NCI-H82 treated with DMSO at 0.1 percent for 48 hours (cell line): Measurements from ENCODE around the gene TSHZ1.
"Not testable (repeated sequence)": the region's sequence is repeated elsewhere in the genome, so short reads cannot be mapped to it uniquely, and the experiment has no call there.

Source experiments
- DNase-seq: peaks from one replicate; lab custom pipeline; 2025; ENCODE audit not compliant: unreplicated experiment; lab: John Stamatoyannopoulos, UW

TSHZ1 gene

DNA sequence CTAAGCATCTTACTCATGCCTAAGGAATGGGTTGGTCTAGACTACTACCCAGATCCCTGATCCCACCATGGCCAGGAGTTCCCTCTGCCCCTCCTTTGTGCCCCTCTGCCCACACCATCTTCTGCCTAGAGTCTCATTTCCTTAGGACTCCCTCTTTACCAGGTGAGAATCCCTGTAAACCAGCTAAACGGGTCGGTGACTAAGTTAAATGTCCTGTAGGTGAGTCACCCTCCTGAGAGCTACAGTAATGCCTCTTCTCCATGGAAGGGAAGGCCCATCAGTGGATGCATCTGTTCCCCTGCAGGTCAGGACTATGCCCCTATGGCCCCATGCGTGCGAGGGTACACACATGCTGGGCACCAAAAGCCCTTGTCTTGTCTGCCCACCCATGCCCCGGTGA, 27.1 kb upstream of the TSHZ1 start:
- no peak for DNase-seq

DNA sequence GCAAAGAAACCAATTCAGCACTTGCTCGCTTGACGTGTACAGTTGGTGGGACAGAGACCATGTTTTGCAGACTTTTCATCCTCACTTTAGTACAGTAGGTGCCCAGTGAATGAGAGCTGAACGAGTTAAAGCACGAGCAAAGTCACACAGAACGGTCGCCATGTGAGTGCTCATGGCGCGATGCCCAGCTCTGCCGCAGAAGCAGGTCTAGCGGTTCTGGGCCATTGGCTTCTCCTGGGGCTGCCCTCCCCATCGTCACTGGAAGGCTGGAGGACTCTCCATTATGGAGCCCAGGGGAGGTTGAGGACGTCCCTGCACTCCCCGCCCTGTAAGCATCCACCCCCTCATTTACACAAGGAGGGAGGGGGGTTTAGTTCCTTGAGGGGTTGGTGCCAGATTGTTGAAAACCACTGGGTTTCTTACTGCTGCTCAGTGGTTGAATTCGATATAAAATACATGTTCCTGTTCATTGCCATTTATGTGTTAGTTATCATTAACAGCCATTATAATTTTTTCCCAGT, 26.6 kb upstream of the TSHZ1 start:
- no peak for DNase-seq

DNA sequence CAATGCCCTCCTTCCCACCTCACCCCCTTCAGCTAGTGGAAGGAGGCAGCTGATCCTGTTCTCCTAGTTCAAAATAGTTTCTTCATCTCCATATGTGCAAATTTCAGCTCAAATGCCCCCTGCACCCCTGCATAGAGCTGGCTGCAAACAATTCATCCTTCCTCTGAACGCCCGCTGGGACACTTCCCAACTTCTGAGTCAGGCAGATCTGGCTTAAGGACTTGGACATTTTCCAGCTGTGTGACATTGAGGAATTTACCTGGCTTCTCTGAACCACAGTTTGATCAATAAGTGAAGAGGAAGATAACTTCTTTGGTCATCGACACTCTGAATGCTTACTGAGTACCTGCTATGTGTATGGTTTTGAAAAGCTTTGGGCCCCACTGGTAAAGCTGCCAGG, 25.1 kb upstream of the TSHZ1 start:
- DNase-seq, result no peak

GRCh38 chr18:75187702-75188101, 22.9 kb upstream of the TSHZ1 start:
- DNase-seq, result not testable (repeated sequence)

DNA sequence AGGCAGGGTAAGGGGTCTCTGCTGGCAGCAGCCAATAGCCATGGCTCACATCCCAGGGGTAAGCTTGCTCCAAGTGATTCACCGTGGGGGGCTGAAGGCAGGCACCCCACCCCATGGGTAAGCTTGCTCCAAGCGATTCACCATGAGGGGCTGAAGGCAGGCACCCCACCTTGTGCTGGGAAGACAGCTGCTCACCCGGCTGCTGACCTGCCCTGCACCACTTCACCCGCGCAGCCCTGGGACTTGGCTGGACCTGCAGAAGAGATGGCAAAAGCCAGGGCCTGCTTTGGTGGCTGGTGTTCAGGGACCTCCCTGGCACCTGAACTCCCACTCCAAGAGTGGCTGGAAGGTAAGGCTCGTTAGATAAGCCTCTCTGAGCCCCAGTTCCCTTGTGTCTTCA, 20.9 kb upstream of the TSHZ1 start:
- no peak for DNase-seq

- DNase-seq, result no peak
These were observed 17.7 kb upstream of the TSHZ1 start for GRCh38 chr18:75192899-75193298.

DNA sequence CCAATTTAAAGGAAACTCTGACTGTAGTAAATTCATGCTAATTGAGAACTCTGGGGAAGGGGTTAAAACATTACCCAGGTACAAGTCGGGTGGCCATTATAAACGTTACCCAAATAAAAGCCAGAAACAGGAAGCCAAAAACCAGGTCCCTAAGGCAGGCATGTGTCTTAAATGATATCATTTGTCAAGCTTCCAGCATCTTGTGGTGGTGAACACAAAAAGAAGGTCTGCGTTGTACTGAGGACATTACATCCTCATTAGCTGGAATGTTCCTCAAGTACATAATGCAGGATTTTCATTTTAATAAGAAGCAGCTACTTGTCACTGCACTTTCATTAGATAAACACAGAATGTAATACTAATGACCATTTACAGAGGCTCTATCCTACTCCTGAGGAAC, 12.6 kb upstream of the TSHZ1 start:
- DNase-seq, result no peak

DNA sequence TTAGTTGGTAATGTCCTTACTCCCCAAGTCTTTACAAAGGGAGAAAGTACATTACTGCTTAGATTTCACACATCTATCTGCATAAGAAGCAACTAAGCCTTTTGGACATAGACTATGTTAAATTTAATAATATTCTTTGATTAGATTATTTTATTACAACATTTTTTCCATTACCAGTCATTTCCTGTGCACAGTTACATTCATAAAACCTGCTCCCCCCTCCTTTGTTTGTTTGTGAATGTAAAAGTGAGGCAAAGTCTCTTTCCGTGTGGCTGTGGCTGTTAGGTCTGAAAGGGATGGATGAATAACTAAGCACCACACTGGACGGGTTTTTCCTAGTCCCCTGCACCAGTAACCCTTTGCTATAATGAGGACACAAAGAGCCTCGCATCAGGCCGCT, 11.3 kb upstream of the TSHZ1 start:
- DNase-seq, result no peak

- no peak for DNase-seq
These were observed 10.5 kb upstream of the TSHZ1 start for GRCh38 chr18:75200071-75200470.

- DNase-seq, result no peak
These were observed 9.9 kb upstream of the TSHZ1 start for GRCh38 chr18:75200605-75201280.

GRCh38 chr18:75201282-75202270, 9.0 kb upstream of the TSHZ1 start:
- DNase-seq, result no peak

DNA sequence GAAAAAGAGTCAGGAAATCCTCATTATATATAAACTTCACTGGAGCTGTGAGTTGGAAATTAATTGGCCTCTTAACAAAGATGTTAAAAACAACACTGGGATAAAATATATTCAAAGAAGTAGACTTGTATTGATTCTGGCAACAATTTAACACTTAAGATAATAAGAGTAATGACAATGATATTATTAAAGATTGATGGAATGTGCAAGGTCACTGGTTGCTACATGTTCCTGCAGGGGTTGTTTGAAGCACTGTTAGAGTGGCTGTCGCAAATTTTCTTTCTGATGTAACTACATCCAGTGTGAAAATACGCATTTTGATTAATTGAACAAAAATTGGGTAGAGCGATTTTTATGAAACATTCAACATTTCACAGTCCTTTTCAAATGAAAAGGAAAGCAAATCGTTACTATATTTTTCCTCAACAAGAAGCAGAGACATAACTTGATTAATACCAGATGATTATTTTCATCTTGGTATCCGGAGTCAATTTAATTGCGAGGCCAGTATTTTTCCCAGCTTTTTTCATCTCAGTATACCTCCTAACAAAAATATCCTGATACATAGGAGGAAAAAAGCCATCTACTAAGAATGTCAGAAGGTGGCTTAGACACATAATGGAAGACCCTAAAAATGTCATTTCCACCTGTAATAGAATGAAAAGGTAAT, 7.8 kb upstream of the TSHZ1 start:
- DNase-seq, result no peak

DNA sequence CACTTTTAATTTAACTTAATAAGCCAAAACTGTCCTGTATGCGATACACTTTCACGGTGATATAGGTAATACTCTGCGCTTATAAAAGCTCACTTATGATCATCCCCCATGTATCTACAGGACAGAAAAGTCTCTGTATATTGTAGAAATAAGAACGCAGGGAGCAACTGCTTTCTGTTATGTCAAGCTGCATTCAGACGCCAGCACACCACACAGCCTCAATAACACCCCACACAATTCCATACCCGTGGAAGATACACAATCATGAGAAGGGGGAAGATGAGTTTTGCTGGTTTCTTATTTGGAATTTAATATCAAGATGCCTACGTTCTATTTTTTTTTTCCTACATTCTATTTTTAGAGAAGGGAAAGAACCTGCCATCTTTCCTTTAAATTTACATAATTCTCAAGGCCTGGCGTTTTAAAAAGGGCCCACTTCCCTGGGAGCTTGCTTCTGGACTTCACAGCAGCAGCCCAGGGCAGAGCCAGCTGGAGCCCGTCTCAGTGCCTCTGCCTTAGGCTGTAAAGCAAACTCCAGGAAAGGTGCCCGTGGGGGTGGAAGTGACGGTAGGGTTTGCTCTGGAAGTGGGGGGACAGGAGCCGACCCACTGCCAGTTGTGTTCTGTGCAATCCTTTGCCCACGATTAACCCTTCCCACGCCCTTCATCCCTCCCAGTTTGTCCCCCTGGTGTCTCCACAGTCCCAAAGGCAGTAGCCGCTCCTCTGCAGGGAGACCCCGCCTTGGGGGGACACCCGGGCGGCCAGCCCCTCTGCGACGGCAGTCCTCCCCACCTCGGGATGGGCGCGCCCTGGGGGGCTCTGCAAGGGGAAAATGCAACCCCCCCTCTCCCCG, 7.0 kb upstream of the TSHZ1 start:
- no peak for DNase-seq

DNA sequence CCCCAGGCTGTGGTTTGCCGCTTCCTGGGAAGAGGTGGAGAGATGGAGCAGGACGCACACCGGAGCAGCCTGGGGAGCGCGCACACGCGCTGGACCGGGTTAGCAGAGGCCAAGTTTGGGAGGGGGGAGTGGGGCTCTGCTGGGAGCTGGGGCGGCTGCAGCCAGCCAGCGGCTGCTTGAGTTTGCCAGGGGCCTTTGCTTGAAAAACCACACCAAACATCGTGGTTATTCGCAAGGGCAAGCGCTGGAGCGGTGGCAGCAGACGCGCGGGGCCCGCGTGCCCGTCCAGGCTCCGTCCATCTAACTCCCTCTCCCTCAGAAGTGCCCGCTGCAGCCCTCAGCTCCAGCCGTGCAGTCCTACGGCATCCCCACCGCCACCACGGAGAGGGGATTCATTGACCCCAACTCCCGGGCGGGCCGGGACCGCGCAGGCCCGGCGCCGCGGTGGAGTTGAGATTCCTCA, 6.3 kb upstream of the TSHZ1 start:
- no peak for DNase-seq

- DNase-seq, result no peak
These were observed 5.7 kb upstream of the TSHZ1 start for GRCh38 chr18:75204732-75205513.

DNA sequence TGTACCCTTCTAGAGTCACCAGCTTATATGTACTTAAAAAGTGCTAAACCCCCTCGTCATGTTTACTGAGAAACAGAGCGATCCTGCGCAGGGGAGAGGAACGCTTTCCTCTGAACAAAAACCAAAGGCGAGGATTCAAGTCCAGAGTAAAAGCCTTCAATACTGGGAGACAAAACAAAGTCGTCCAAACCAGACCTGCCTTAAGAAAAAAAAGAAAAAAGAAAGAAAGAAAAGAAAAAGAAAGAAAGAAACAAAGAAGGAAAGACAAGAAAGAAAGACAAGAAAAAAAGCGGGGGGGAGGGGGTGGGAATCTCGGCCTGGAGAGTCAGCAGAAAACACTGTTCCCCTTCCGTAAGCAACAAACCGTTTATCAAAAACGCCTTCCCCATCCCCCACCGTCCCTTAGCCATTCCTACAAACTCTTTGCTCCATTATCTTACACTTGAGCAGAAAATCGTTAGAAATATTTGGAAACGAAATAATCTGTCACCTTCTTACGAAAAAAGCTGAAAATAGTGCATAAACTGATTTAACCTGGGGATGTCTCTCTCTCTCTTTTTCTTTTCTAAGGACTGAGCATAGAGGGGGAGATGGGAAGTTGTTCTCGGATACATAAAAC, 5.0 kb upstream of the TSHZ1 start:
- DNase-seq, result no peak

DNA sequence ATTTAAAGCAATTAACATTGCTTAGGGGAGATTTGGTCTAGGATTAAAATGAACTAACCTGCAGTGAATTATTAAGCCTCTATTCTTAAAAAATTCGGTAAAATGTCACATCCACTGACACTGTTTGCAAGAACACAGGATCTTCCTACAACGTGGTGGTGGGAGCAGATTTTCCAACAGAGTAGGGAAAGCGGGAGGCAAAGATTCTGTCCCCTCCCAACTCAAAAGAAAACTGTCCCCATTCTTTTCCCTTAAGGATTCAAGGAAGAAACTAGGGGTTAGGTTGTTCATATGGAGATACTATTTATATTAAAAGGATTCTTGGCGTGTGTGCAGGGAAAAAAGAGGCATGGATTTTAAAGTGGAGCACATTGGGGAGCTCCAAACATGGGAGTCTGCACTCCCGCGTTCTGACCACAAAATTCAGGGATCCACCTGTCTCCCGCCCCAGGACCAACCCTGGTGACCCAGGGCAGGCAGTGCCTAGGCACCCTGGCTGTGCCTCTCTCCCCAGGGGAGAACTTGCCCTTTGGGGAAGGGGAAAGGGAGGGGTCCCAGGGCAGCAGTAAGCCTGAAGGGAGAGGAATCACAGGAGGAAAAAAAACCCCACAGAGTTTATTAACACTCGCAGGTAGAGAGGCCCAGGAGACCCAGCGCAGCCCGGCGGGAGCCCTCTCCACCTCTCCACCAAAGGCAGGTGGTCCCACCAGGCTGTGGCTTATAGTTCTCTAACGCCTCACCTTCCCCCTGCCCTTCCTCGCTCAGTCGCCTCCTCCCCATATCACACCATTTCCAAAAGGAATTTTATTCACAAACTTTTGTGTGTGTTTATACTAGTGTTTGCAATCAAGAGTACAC, 3.9 kb upstream of the TSHZ1 start:
- no peak for DNase-seq
